ENCODE measurements around the gene RAB31.

DNA sequence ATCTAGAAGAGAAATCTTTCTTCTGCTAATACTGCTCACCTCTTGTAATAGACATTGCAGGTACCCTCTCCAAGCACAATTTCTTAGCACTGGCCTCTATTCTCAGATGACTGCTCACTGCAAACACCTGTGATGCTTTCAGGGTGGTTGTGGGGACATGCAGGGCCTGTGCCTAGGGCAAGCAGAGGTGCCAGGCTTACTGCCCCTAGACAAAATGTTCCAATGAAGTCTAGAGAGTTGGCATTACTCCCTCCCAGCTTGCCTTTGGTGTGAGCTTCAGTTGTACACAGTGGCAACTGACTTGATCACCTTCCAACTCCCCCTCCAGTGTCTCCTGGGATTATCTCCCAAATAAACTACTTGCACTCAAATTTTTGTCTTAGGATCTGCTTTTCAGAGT, 164.7 kb downstream of the RAB31 start:
- TF ChIP-seq CTCF (IDR thresholded peaks at IDR 0.05 in 8 of 11, conservative IDR thresholded peaks at IDR 0.05 in 3 of 11) (no peak), POLR2A (IDR thresholded peaks at IDR 0.05) (no peak), POLR2AphosphoS5 (IDR thresholded peaks at IDR 0.05) (no peak)
